Renal cortical epithelial cell (primary cell): Measurements from ENCODE around the gene FITM1. TPM values are rescaled to one million over a fixed set of nuclear protein-coding genes. Genes with fewer than 3 reads are reported as not detected.
A peak's percentile ranks its signal among the peaks of the same experiment; 100 is the strongest.

Source experiments
- DNase-seq: peaks from one replicate; pipeline ENCODE4 v3.0.0-alpha.2; 2011; ENCODE audit warnings: low read depth
- total RNA-seq: library from RNA; depleted of rRNA; stranded (reverse); fragments of >200 nt; gene quantifications from 2 replicates; pipeline ENCODE4 v1.2.3, GENCODE V29; 2014

The FITM1 gene
- total RNA-seq, 1 donor from 2014 or later = 0.25 TPM

GRCh38 chr14:24139272-24139934, 8.9 kb downstream of the FITM1 start:
- no peak for DNase-seq

GRCh38 chr14:24141097-24141880, 10.8 kb downstream of the FITM1 start, which contains the start of gene EMC9:
EMC9 (minus strand) TSS chr14:24141591; CDS start chr14:24141304, 287 bp downstream.
- DNase-seq = peak; percentile 98

GRCh38 chr14:24143511-24143910, 13.1 kb downstream of the FITM1 start:
- DNase-seq = no peak

- no peak for DNase-seq
Observed at GRCh38 chr14:24144451-24144850, 14.0 kb downstream of the FITM1 start.

- DNase-seq = no peak
Observed at GRCh38 chr14:24145219-24145618, 14.8 kb downstream of the FITM1 start.

- DNase-seq = peak; percentile 76
Observed at GRCh38 chr14:24145690-24146452, 15.4 kb downstream of the FITM1 start.

GRCh38 chr14:24146453-24146977, 16.1 kb downstream of the FITM1 start, which contains the start of gene PSME2:
PSME2 (minus strand) TSS chr14:24146610; CDS start chr14:24146581, 29 bp downstream.
- peak; percentile 94 for DNase-seq

- DNase-seq = peak; percentile 95
Observed at GRCh38 chr14:24146978-24147760, 16.7 kb downstream of the FITM1 start, which contains the start of gene RNF31. RNF31 (plus strand) TSS chr14:24147498; CDS start chr14:24147699, 201 bp downstream.

GRCh38 chr14:24147761-24148428, 17.4 kb downstream of the FITM1 start:
- no peak for DNase-seq

GRCh38 chr14:24149302-24149969, 19.0 kb downstream of the FITM1 start:
- no peak for DNase-seq

- no peak for DNase-seq
Observed at GRCh38 chr14:24150061-24150460, 19.6 kb downstream of the FITM1 start.

GRCh38 chr14:24150567-24150966, 20.1 kb downstream of the FITM1 start:
- DNase-seq = no peak

- no peak for DNase-seq
Observed at GRCh38 chr14:24150993-24151392, 20.5 kb downstream of the FITM1 start.

- no peak for DNase-seq
Observed at GRCh38 chr14:24151404-24152080, 21.1 kb downstream of the FITM1 start.

GRCh38 chr14:24155100-24155499, 24.6 kb downstream of the FITM1 start:
- no peak for DNase-seq

GRCh38 chr14:24156840-24157239, 26.4 kb downstream of the FITM1 start:
- no peak for DNase-seq

- DNase-seq = no peak
Observed at GRCh38 chr14:24157331-24157730, 26.9 kb downstream of the FITM1 start.

GRCh38 chr14:24159777-24160498, 29.5 kb downstream of the FITM1 start:
- DNase-seq = no peak

GRCh38 chr14:24160499-24160849, 30.0 kb downstream of the FITM1 start:
- no peak for DNase-seq
